RPMI7951 (cell line): Measurements from ENCODE around the gene ELOVL5. TPM values are rescaled to one million over a fixed set of nuclear protein-coding genes. Genes with fewer than 3 reads are reported as not detected.

Experiments used
- DNase-seq: peaks from one replicate; pipeline ENCODE4 v3.0.0-alpha.2; 2012; ENCODE audit warnings: low read depth
- total RNA-seq: library from RNA; depleted of rRNA; stranded (reverse); fragments of >200 nt; shearing (Covaris generic); gene quantifications from 2 replicates; pipeline ENCODE4 v1.2.3, GENCODE V29; 2014; rRNA removed

Gene ELOVL5
- total RNA-seq, 1 experiment from 2014 or later: 91.3 TPM

GRCh38 chr6:53240139-53240538 is 108.6 kb downstream of the ELOVL5 start:
- no peak for DNase-seq

- DNase-seq: no peak
Observed at GRCh38 chr6:53239526-53239925, 109.2 kb downstream of the ELOVL5 start.

GRCh38 chr6:53238311-53238710 is 110.4 kb downstream of the ELOVL5 start:
- DNase-seq: no peak

GRCh38 chr6:53236241-53236640 is 112.5 kb downstream of the ELOVL5 start:
- DNase-seq: no peak

DNA sequence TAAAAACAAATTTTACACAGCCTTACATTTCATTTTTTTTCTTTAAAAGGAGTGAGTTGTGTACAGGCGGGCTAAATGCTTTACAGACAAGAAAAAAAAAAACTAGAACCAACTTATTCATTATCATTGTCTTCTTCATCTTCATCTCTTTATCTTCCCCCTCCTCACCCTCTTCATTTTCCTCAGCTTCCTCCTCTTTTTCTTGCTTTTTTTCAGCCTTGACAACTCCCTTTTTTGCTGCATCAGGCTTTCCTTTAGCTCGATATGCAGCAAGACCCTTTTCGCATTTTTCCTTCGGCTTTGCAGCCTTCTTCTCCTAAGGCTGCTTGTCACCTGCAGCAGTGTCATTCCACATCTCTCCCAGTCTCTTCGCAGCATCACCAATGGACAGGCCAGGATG is 113.2 kb downstream of the ELOVL5 start:
- DNase-seq: no peak

DNA sequence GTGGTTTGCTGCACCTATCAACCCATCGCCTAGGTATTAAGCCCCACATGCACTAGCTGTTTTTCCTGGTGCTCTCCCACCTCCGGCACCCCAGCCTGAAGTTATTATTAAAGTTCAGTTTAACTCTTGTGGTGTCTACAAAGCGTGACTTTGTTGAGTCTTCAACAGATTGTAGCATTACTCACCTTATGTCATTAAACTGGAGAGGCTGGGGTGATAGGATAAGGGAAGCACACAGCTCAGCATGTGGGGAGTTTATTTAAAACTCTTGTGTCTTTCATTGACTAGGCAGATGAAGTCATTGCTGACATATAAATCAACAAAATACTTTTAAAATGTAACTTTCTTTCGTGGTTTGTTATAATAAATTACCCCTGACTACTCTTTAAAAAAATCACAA is 115.4 kb downstream of the ELOVL5 start:
- no peak for DNase-seq

DNA sequence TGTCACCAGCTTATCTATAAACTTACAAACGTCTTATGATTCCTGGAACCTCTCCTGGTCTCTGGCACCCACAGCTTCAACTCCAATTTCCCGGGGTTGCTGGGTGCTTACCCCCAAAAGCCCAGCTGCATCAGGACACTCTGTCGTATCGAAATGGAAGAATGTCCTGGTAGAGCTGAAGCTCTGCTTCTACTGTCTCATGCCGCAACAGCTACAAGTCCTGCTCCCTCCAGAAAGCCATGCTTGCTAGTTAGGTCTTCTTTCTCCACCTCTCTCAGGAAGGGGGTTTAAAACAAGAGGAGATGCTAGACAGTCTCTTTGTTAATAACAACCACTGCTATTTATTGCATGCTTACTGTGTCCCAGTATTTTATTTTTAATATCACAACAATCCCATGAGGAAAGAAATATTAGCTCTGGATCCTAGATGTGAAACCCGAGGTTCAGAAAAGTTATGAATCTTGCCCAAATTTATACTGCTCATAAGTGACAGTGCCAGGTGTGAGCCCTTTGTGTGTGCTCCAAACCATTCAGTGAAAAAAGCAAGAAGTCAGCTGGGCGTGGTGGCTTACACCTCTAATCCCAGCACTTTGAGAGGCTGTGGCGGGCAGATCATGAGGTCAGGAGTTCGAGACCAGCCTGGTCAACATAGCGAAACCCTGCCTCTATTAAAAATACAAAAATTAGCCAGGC is 117.8 kb downstream of the ELOVL5 start:
- DNase-seq: no peak

DNA sequence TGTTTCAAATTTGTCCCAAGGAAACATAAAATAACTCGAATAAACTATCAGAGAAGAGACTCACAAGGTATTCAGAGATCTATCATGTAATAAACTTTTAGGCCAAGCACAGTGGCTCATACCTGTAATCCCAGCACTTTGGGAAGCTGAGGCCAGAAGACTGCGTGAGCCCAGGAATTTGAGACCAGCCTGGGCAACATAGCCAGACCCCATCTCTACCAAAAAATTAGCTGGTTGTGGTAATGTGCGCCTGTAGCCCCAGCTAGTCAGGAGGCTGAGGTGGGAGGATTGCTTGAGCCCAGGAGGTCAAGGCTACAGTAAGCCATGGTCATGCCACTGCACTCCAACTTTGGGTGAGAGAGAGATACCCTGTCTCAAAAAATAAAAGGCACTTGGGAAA is 120.9 kb downstream of the ELOVL5 start:
- DNase-seq: no peak

GRCh38 chr6:53220605-53221004 is 128.1 kb downstream of the ELOVL5 start:
- no peak for DNase-seq

Other genes with a start within 250 kb of the ELOVL5 start
- gene GCM1, start 200.1 kb downstream of the ELOVL5 start, total RNA-seq: not detected in 2 replicates
- gene GCLC, start 196.2 kb upstream of the ELOVL5 start, total RNA-seq: 8.2 and 9.4 TPM in 2 replicates